Adrenal gland (tissue), 12 donors: ENCODE results near the gene SH3D19. TPM values are rescaled to one million over a fixed set of nuclear protein-coding genes. Genes with fewer than 3 reads are reported as not detected.

Experiments used
- DNase-seq, 7 donors: peaks; one replicate each; pipeline ENCODE4 v3.0.0-alpha.2; 2019 to 2020
- H3K27ac ChIP-seq, 5 donors: fragments of 200-600 bp; sonication (generic) in 4 of 5; 1 replicate in 3 of 5; 2 replicates in 2 of 5; pipeline versions ENCODE4 v1.5.1 to v1.8.0; 2016 to 2020; ENCODE audit warnings: mild to moderate bottlenecking in 1 of 5
- H3K27me3 ChIP-seq: fragments of 200-600 bp; 2 replicates; pipeline ENCODE4 v1.8.0; 2021
- H3K36me3 ChIP-seq, 2 donors: fragments of 200-600 bp; replicated peaks in 1 of 2; 1 replicate in 1 of 2; 2 replicates in 1 of 2; pipeline versions ENCODE4 v1.5.1 to v1.8.0; 2018 to 2022
- H3K4me1 ChIP-seq, 2 donors: fragments of 200-600 bp; replicated peaks in 1 of 2; 1 replicate in 1 of 2; 2 replicates in 1 of 2; pipeline versions ENCODE4 v1.5.1 to v1.8.0; 2018 to 2021
- H3K4me3 ChIP-seq, 4 donors: fragments of 200-600 bp; sonication (generic) in 3 of 4; one replicate each; pipeline ENCODE4 v1.5.1; 2016 to 2018
- H3K9me3 ChIP-seq, 3 donors: fragments of 200-600 bp; sonication (generic) in 1 of 3; replicated peaks in 1 of 3; 1 replicate in 2 of 3; 2 replicates in 1 of 3; pipeline versions ENCODE4 v1.5.1 to v1.8.0; 2016 to 2021
- POLR2A ChIP-seq, 2 donors: fragments of 450-650 bp; IDR thresholded peaks; one replicate each; pipeline ENCODE4 v1.6.1; 2017; ENCODE audit warnings: antibody characterized with exemption in 2 of 2, mild to moderate bottlenecking in 2 of 2, moderate library complexity in 1 of 2
- WGBS, 4 donors: extraction: QIAGEN DNeasy Blood & Tissue Kit in 2 of 4; methylation state at CpG; one replicate each; pipeline versions ENCODE4 v1.1.5 to v1.1.7; 2013 to 2017; 5-methylcytosine and 5-hydroxymethylcytosine counted together
- intact Hi-C, 2 donors: fragments of 100-400 bp; cut with DNase I; formaldehyde crosslinking; loops; one replicate each; pipeline versions ENCODE4 v1.14.1 to v1.15.0; 2022 to 2023
- polyA plus RNA-seq, 3 donors: library from polyadenylated mRNA; stranded (reverse); fragments of 200-250 nt in 2 of 3; fragments of 350-450 nt in 1 of 3; fragmentation: Illumina TruSeq in 1 of 3; extraction: RNeasy Lipid Tissue Mini Kit (QIAGEN cat#74804) in 1 of 3; gene quantifications; one replicate each; pipeline ENCODE4 v1.2.3, GENCODE V29; 2013 to 2014
- total RNA-seq, 9 donors: library from RNA; depleted of rRNA in 4 of 9; stranded (reverse); fragments of >200 nt in 4 of 9; fragments of 120-200 nt in 1 of 9; fragmentation: NEBNext Ultra II Directional in 1 of 9; extraction: Animal tissue kit (Norgen Biotek cat#: 25700) in 1 of 9; gene quantifications; one replicate each; pipeline versions ENCODE4 v1.1.0 to v1.2.4, GENCODE V29; 2013 to 2023
- TF ChIP-seq, protein P1 (sequence below), 6 experiments: fragments of 450-650 bp in 4 of 6; fragments of 200-600 bp in 2 of 6; sonication (generic) in 1 of 6; IDR thresholded peaks; 1 replicate in 5 of 6; 2 replicates in 1 of 6; pipeline versions ENCODE4 v1.5.1 to v1.8.0; 2016 to 2021; ENCODE audit warnings: antibody characterized with exemption in 6 of 6, mild to moderate bottlenecking in 2 of 6, moderate library complexity in 1 of 6
- donor health status: healthy with polysubstance abuse.
- donor health status: Bipolar disorder and iron deficiency.
- donor health status: DM: yes; HTN: yes; CAD: no.
- donor health status: DM: no; HTN: no; CAD: no.
- donor health status: DM: no; HTN: no; CAD: no.
- donor health status: DM: yes; HTN: yes; CAD: no.

SH3D19 gene
- total and polyA plus RNA-seq, 12 donors = 16.6 to 117 (median 40.3) TPM

DNA sequence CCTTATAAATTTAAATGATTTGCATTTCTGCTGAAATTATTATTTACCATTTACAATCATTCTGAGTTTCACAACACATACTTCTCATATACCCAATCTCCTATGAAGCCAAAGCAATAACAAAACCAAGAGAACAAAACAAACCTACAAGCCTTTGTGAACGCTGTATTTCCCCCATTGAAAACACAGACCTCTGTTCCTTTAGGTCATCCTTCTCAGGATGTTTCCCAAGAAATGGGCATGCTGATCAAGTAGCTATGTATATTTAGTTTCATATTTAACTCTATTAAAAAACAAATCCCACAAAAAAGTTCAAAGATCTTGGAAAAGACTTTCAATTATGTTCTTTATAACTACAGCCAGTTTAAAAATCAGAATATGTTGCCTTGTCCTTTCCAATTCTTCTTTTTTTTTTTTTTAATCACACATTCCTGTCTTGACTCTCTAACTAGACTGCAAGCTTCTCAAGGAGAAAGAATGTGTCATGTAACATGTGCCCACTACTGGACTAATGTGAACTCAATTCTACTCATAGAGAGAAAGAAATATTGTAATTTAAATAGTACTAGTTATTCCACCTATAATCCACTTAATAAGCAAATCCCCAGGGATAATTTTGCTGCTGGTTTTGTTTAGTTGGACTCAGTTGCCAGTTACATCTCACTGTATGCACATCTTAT lies 132.7 kb downstream of the SH3D19 start:
- 63 to 79% (median 78%) methylated on average over 1 of the region's 1 CpG for WGBS, 4 donors
- TF ChIP-seq, protein P1, sequence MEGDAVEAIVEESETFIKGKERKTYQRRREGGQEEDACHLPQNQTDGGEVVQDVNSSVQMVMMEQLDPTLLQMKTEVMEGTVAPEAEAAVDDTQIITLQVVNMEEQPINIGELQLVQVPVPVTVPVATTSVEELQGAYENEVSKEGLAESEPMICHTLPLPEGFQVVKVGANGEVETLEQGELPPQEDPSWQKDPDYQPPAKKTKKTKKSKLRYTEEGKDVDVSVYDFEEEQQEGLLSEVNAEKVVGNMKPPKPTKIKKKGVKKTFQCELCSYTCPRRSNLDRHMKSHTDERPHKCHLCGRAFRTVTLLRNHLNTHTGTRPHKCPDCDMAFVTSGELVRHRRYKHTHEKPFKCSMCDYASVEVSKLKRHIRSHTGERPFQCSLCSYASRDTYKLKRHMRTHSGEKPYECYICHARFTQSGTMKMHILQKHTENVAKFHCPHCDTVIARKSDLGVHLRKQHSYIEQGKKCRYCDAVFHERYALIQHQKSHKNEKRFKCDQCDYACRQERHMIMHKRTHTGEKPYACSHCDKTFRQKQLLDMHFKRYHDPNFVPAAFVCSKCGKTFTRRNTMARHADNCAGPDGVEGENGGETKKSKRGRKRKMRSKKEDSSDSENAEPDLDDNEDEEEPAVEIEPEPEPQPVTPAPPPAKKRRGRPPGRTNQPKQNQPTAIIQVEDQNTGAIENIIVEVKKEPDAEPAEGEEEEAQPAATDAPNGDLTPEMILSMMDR (IDR thresholded peaks at IDR 0.05) = no peak
- TF ChIP-seq POLR2A (IDR thresholded peaks at IDR 0.05) = no peak

DNA sequence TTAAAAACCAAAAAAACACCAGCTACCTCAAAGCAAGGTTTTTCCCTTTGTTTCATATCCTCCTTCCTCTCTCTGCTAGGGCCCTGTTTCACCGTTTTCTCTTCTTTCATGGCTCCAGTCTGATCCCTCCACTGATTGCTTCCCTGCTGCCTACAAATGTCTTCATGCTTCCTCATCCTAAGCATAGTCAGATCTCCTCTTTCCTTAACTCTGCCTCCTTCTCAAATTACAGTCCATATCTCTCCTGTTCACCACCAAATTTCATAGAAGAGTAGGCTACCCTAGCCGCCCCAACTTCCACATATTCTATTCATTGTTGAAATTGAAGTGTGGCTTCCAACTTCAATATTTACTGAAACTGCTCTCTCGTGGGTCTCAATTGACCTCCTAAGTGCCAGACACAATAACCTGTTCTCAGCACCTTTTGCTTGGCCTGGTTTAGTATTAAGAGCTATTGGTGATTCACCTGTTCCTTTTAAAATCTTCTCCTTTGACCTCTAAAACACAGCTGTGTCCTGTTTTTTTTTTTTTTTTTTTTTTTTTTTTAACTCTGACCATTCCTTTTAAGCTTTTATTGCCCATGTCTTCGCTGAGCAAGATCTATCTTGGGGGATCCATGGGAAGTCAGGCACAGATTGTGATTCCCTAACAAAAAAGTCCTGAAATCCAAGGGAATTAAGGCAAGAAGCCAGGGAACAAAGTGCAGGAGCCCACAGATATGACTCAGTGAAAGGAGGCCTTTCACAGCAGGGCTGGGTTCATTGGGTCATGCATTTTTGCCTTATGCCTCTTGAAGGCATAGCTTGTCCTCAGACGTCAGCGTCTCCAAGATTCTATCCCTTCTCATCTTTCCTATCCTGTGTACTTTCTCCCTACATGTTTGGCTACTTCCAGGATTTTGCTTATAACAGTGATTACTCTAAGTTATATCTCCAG lies 140.6 kb downstream of the SH3D19 start:
- intact Hi-C loops = no loop called here
- no peaks in the 10 kb centered on the region for H3K9me3 ChIP-seq
- no peak overlapping the region for H3K27ac ChIP-seq
- no peaks in the 10 kb centered on the region for H3K27me3 ChIP-seq
- no peaks in the 10 kb centered on the region for H3K4me1 ChIP-seq
- TF ChIP-seq POLR2A (IDR thresholded peaks at IDR 0.05) = no peak
- TF ChIP-seq, protein P1 (IDR thresholded peaks at IDR 0.05) = no peak
- no peaks in the 10 kb centered on the region for H3K36me3 ChIP-seq
- 81 to 87% (median 83%) methylated on average over 6 of the region's 6 CpGs for WGBS, 4 donors
- peak in 1 of 7 donors; percentile 23 for DNase-seq
- H3K4me3 ChIP-seq = no peak overlapping the region

More for the DNA sequence above, 132.7 kb downstream of the SH3D19 start:
- Histone ChIP-seq H3K4me1 (peaks cover 0 to 15% of the 10 kb centered on the region in 2 donors), H3K36me3 (no peaks in the 10 kb centered on the region), H3K9me3 (no peaks in the 10 kb centered on the region), H3K4me3 (no peak overlapping the region), H3K27me3 (no peaks in the 10 kb centered on the region), H3K27ac (no peak overlapping the region)
- intact Hi-C loops = no loop called here
- DNase-seq = no peak

DNA sequence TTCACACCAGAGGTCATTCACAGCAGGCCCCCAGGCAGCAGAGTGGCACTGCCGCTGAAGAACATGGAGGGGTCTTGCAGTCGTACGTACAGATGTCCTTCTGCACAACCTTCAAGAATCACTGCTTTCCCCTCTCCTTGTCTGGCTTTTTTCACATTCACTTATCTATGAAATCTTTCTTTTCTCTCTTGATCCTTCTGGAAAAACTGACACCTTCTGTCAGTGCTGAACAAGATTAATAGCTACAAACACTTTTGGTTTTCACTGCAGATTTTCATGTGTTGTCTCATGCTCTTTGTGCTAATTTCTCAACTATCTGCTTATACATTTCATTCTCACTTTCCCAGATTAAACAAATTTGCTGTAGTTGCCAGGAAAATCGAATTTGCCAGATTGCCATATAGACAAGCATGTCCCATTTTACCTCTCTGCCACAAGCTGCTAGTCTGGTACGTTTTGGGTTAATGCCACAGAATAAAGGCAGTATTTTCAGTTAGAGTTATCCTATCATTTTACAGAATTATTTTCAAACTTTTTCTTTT lies 142.9 kb downstream of the SH3D19 start:
- TF ChIP-seq POLR2A (IDR thresholded peaks at IDR 0.05) = no peak
- TF ChIP-seq, protein P1 (IDR thresholded peaks at IDR 0.05) = no peak
- Histone ChIP-seq H3K36me3 (no peaks in the 10 kb centered on the region), H3K9me3 (no peaks in the 10 kb centered on the region), H3K27me3 (no peaks in the 10 kb centered on the region), H3K27ac (no peak overlapping the region), H3K4me1 (no peaks in the 10 kb centered on the region), H3K4me3 (no peak overlapping the region)
- intact Hi-C loops = no loop called here
- WGBS, 4 donors = 80 to 91% (median 89%) methylated on average over 5 of the region's 5 CpGs
- DNase-seq = no peak

DNA sequence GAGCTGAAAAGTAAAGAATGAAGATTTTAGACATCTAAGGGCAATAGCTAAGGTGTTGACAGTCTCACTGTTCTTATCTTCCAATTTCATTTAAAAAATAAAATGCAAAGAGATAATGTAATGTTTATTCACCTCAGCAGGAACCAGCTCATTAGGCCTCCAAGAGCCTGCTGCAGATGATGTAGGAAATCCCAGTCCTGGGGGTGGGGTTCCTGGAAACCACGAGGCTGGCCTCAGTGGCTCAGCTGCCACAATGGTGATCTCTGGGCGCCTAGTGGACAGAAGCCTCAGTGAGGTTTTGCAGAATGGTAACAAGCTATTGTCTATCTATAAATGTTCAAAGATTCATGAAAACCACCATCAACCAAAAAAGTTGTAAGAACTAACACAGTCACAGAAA lies 148.7 kb downstream of the SH3D19 start:
- no peak overlapping the region for H3K4me3 ChIP-seq
- H3K4me1 ChIP-seq = no peaks in the 10 kb centered on the region
- H3K9me3 ChIP-seq = no peaks in the 10 kb centered on the region
- no peak overlapping the region for H3K27ac ChIP-seq
- no peaks in the 10 kb centered on the region for H3K27me3 ChIP-seq
- WGBS, 4 donors = 74 to 100% (median 85%) methylated on average over 1 to 2 of the region's 2 CpGs
- TF ChIP-seq, protein P1 (IDR thresholded peaks at IDR 0.05) = no peak
- TF ChIP-seq POLR2A (IDR thresholded peaks at IDR 0.05) = no peak
- H3K36me3 ChIP-seq = peaks cover 0 to 6% of the 10 kb centered on the region in 2 donors
- intact Hi-C loops = no loop called here
- no peak for DNase-seq
